Subcutaneous abdominal adipose tissue (tissue), 5 donors: ENCODE results near the gene IGSF3.

Experiments used
- H3K27ac ChIP-seq: one replicate; pipeline ENCODE4 v1.7.0; 2013; ENCODE audit warnings: low read depth, mild to moderate bottlenecking, inconsistent platforms, low read length, moderate library complexity
- H3K27me3 ChIP-seq, 5 donors: one replicate each; pipeline ENCODE4 v1.7.0; 2013; ENCODE audit warnings: low read length in 5 of 5, inconsistent platforms in 1 of 5; ENCODE audit not compliant: control insufficient read depth in 5 of 5, insufficient read depth in 4 of 5
- H3K36me3 ChIP-seq, 5 donors: one replicate each; pipeline ENCODE4 v1.7.0; 2013; ENCODE audit warnings: low read length in 5 of 5; ENCODE audit not compliant: control insufficient read depth in 5 of 5, insufficient read depth in 5 of 5
- H3K4me1 ChIP-seq, 5 donors: one replicate each; pipeline ENCODE4 v1.7.0; 2013; ENCODE audit warnings: low read length in 5 of 5, mild to moderate bottlenecking in 3 of 5, moderate library complexity in 1 of 5; ENCODE audit not compliant: control insufficient read depth in 5 of 5, insufficient read depth in 5 of 5
- H3K4me3 ChIP-seq, 5 donors: one replicate each; pipeline ENCODE4 v1.7.0; 2013; ENCODE audit warnings: low read length in 5 of 5, low read depth in 1 of 5
- H3K9ac ChIP-seq, 5 donors: one replicate each; pipeline ENCODE4 v1.7.0; 2013; ENCODE audit warnings: low read length in 5 of 5, mild to moderate bottlenecking in 4 of 5, moderate library complexity in 3 of 5
- H3K9me3 ChIP-seq, 5 donors: one replicate each; pipeline ENCODE4 v1.7.0; 2013; ENCODE audit warnings: low read length in 5 of 5; ENCODE audit not compliant: control insufficient read depth in 5 of 5
- donor health status: healthy.
- donor health status: healthy.
- donor health status: healthy.
- donor health status: healthy.
- donor health status: healthy.

The IGSF3 gene

GRCh38 chr1:116678732-116679090 is 11.2 kb upstream of the IGSF3 start:
- Histone ChIP-seq H3K27ac (no peak overlapping the region), H3K4me1 (no peaks in the 10 kb centered on the region), H3K9me3 (no peaks in the 10 kb centered on the region), H3K36me3 (no peaks in the 10 kb centered on the region), H3K27me3 (peaks cover 0 to 7% (median 4%) of the 10 kb centered on the region in 5 donors), H3K4me3 (no peak overlapping the region), H3K9ac (no peak overlapping the region)

DNA sequence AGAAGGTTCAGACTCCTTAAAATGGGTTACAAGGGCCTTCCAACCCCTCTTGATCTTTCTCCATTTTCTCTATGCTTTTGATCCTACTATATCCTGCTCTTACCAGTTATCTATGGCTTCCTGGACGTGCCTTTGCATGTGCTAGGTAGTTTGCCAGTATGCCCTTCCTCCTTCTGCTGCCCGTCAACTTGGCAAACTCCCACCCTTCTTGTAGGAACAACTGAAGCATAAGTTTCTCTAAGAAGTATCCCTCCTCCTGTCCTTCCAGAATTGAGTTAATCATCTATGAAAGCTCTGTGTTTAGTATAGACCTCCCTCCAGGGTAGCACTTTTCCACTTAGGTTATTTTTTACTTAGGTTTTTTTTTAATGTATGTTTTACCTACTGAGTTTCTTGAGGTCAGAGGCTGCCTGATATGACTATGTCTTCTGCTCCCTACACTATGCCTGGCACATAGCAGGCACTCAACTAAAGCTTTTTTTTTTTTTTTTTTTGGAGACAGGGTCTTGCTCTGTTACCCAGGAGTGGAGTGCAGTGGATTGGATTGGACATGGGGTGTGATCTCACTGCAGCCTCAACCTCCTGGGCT is 10.0 kb upstream of the IGSF3 start:
- Histone ChIP-seq H3K27ac (no peak overlapping the region), H3K4me1 (no peaks in the 10 kb centered on the region), H3K36me3 (no peaks in the 10 kb centered on the region)

GRCh38 chr1:116676291-116676690 is 8.8 kb upstream of the IGSF3 start:
- Histone ChIP-seq H3K9me3 (no peaks in the 10 kb centered on the region), H3K4me1 (no peaks in the 10 kb centered on the region), H3K27me3 (peaks cover 0 to 11% (median 4%) of the 10 kb centered on the region in 5 donors), H3K27ac (no peak overlapping the region), H3K36me3 (no peaks in the 10 kb centered on the region), H3K9ac (no peak overlapping the region), H3K4me3 (no peak overlapping the region)

More for the DNA sequence above, 10.0 kb upstream of the IGSF3 start:
- Histone ChIP-seq H3K9me3 (no peaks in the 10 kb centered on the region), H3K4me3 (no peak overlapping the region), H3K9ac (no peak overlapping the region), H3K27me3 (peaks cover 0 to 11% (median 4%) of the 10 kb centered on the region in 5 donors)

DNA sequence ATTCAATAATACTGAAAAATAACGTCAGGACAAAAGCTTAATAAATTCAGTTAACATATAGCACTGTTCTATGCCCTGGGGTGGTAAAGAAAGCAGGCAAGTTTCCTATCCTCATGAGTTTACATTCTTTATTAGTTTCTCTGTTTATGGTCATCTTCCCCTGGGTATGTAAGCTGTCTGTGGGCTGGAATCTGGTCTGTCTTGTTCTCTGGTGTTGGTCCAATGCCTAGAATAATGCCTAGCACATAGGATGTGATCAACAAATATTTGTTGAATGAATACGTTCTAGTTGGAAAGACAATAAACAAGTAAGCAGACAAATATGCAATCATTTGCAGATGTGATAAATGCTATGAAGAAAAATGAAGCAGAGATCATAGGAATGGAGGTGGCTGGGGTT is 7.2 kb upstream of the IGSF3 start:
- no peak overlapping the region for H3K4me3 ChIP-seq
- H3K27ac ChIP-seq, result no peak overlapping the region
- no peaks in the 10 kb centered on the region for H3K4me1 ChIP-seq
- no peak overlapping the region for H3K9ac ChIP-seq
- H3K27me3 ChIP-seq, result peaks cover 0 to 11% (median 4%) of the 10 kb centered on the region in 5 donors
- no peaks in the 10 kb centered on the region for H3K36me3 ChIP-seq
- H3K9me3 ChIP-seq, result no peaks in the 10 kb centered on the region

DNA sequence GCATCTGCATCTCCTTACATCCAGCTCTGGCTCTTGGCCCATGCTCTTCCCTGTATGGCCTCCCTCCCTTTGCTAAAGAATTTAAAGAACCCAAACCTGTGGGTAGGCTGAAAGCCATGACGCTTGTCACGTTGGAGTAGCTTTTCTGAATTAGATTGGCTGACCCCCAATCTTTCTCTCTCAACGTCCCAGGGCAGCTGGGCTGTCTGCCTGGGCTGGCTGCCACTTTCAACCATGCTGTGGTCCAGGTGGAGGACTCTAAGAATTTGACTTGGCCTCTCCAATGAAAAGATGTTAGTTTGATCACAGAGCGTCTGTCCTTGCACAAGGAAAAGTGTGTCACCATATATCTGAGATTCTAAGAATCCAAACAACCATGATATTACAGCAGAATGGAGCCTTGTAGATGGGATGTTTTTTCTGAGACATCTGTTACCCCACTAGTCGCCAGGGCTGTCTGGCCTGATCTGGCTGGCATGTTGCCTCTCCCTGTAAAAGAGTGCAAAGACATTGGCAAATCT is 6.5 kb upstream of the IGSF3 start:
- Histone ChIP-seq H3K27ac (no peak overlapping the region), H3K36me3 (no peaks in the 10 kb centered on the region)

DNA sequence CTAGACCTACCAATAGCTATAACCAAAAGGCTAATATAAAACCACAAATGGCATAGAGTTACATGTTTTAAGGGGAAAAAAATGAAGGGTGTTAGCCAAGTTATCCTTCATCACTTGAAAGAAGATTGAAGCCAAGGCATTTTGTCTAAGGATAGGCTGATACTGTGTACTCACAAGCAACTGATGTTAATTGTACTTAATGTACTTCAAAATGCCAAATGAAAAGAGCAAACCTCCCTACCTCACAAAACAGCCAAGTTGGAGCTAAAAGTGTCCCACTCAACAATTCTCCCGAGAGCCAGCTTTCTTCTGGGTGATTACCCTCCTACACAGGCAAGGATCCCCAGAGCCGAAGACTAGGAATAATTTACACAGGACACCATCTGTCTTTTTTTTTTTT is 4.4 kb upstream of the IGSF3 start:
- H3K9me3 ChIP-seq, result no peaks in the 10 kb centered on the region
- H3K4me1 ChIP-seq, result peaks cover under 1 to 8% (median 7%) of the 10 kb centered on the region in 5 donors
- H3K4me3 ChIP-seq, result no peak overlapping the region
- H3K27ac ChIP-seq, result no peak overlapping the region
- H3K9ac ChIP-seq, result no peak overlapping the region
- peaks cover 0 to 12% (median 5%) of the 10 kb centered on the region in 5 donors for H3K27me3 ChIP-seq
- H3K36me3 ChIP-seq, result no peaks in the 10 kb centered on the region

More for the DNA sequence above, 6.5 kb upstream of the IGSF3 start:
- Histone ChIP-seq H3K27me3 (peaks cover 0 to 11% (median 4%) of the 10 kb centered on the region in 5 donors), H3K9ac (no peak overlapping the region), H3K4me1 (no peaks in the 10 kb centered on the region), H3K4me3 (no peak overlapping the region), H3K9me3 (no peaks in the 10 kb centered on the region)

- Histone ChIP-seq H3K4me1 (peaks cover 6 to 15% (median 14%) of the 10 kb centered on the region in 5 donors), H3K4me3 (no peak overlapping the region), H3K36me3 (no peaks in the 10 kb centered on the region), H3K27me3 (peaks cover 0 to 19% (median 8%) of the 10 kb centered on the region in 5 donors), H3K27ac (no peak overlapping the region), H3K9me3 (no peaks in the 10 kb centered on the region), H3K9ac (no peak overlapping the region)
These were observed 3.7 kb upstream of the IGSF3 start for GRCh38 chr1:116671072-116671760.

- Histone ChIP-seq H3K9ac (no peak overlapping the region), H3K4me3 (peak overlapping the region in 1 of 5 donors; percentile 68), H3K27ac (no peak overlapping the region)
These were observed 744 bp upstream of the IGSF3 start for GRCh38 chr1:116668277-116668676.

DNA sequence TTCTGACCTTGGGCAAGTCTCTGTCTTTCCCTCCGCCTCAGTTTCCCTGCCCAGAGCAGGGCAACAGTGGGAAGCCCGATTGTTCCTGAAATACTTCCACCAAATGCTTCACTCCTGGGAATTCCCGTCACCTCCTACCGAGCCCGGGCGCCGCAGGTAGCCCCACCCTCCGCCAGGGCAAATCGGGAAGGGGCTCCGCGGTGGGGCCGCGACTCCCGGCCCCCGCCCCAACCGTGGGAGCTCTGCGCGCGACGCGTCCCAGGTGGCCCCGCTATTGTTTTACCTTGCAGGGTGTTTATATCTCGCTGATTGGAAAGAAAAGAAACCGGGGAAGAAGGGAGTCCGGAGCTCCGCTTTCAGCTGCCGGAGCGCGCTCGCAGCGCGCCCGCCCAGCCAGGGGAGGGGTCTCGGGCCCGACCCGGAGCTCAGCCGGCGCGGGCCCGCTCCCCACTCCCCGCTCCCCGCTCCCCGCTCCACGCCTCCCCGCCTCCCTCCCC is 407 bp downstream of the IGSF3 start:
- no peaks in the 10 kb centered on the region for H3K36me3 ChIP-seq
- no peaks in the 10 kb centered on the region for H3K9me3 ChIP-seq
- peaks cover 0 to 27% (median 11%) of the 10 kb centered on the region in 5 donors for H3K27me3 ChIP-seq
- peaks cover 6 to 18% (median 15%) of the 10 kb centered on the region in 5 donors for H3K4me1 ChIP-seq
- H3K4me3 ChIP-seq, result peak overlapping the region; percentile 56 to 68 (median 63)
- no peak overlapping the region for H3K27ac ChIP-seq
- peak overlapping the region in 3 of 5 donors; percentile 35 to 69 (median 45) for H3K9ac ChIP-seq

More at GRCh38 chr1:116668277-116668676, 744 bp upstream of the IGSF3 start:
- Histone ChIP-seq H3K4me1 (peaks cover 6 to 18% (median 15%) of the 10 kb centered on the region in 5 donors), H3K36me3 (no peaks in the 10 kb centered on the region), H3K27me3 (peaks cover 0 to 28% (median 11%) of the 10 kb centered on the region in 5 donors), H3K9me3 (no peaks in the 10 kb centered on the region)
